NCI-H69 (cell line): ENCODE data around the gene PDE4D.
A peak's percentile ranks its signal among the peaks of the same experiment; 100 is the strongest.

Source experiments
- DNase-seq: peaks from one replicate; lab custom pipeline; 2025; lab: John Stamatoyannopoulos, UW

Gene PDE4D

GRCh38 chr5:58926541-58926935 is 967.0 kb downstream of the PDE4D start:
- DNase-seq, result peak; percentile 55

DNA sequence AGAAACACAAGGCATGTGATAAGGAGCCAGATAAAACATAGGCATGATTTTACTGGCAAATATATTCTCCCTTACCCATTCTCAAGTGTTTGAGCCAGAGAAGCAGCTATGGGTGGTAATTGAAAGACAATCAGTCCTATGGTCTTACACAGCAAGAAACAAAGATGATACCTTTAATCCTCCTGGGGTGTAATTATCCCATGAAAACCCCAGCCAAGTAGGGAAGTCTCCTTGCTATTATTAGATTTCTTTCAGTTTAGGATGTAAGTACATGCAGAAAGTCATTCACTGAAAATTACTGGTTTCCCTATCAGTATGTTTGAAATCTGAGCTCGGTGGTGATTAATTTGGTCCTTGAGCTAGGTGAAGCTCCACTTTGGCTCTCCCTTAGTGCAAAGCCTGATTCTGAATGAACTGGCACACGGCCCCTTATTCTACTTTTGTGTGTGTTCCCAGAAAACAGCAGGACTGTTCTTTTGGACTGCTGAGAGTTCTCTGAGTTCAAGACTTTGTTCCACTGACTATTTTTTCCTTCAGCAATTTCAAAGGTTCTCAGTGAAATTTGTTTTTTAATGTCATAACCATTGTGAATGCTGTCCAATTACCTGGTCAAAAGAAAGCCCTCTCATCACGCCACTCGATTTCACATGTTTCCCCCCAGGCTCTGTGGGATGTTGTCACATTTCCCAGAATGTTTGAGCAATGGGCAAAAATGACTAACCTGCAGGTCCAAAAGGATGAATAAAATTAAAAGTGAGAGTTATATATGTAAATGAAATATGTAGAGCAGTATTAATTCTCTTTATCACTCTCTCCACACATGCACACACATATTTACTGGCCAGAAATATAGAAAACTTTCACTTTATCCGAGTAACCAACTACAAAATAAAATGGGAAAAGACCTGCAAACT is 967.6 kb downstream of the PDE4D start:
- peak; percentile 97 for DNase-seq

DNA sequence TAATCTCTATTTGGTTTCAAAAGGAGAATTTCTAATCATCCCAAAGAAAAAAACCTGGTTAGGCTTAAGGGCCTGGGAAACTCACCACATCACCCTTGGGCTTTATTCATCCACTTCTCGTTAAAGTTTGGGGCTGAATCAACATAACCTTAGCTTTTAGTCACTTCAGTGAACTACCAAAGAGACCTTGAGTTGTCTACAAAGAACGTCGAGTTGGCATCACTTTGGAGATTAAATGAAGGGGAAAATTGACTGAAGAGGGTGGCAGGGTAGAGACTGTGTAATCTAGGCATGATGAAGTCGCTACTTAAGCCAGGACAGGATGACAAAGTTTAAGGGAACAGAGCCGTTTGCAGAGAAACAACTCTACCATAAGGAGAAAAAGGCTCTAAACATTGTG is 969.2 kb downstream of the PDE4D start:
- DNase-seq, result peak; percentile 52

GRCh38 chr5:58923355-58923754 is 970.2 kb downstream of the PDE4D start:
- DNase-seq, result no peak

DNA sequence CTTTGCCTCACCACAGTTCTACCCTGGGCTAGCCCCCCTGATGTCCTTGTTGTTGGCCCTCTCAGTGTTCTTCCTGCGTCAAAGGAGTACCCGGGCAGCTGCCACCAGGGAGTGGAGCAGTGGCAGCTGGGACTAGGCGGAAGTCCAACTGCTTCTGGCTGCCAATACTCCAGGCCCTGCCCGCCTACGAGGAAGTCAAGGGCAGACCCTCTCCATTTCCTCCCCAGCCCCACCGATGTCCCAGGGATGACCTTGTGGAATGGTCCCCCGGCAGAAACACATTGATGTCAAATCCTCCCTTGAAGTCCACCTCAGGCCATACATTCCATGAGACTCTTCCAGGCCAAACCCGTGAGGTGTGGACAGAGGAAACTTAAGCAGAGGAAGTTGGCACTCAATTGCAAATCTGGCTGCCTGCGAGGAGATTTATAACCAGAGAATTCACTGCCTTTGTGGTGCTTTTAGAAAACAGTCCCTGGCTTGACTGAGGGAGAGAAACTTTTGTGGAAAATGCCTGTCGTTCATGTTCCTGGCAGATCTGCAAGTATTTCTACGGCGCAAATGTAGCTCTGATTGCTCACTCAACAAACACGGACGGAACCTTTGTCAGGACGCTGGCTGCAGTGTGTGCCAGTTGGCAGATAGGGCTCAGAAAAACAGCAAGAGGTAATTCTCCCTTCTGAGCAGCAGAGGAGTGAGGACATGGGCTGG is 970.9 kb downstream of the PDE4D start:
- DNase-seq, result peak; percentile 61

DNA sequence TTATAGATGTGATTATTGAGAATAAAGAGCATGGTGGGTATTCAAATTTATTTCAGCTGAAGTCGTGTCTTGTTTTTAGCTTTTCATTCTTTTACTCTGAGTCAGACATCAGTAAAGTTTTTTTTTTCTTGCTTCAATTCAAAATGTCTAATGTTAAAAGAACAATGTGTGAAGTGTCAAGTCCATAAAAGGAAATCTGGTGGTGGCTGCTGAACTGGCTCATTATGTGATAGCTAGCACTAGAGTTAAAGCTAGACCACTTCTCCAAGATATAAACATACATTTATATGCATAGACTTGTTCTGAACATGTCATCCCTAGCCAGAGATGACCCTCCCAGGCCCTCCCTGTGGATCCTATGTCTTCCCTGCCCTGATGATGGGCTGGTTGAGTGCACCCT is 972.4 kb downstream of the PDE4D start:
- DNase-seq, result no peak

GRCh38 chr5:58919833-58920232 is 973.7 kb downstream of the PDE4D start:
- DNase-seq, result no peak
